Measurements from ENCODE around the gene CYBC1.
A peak's percentile ranks its signal among the peaks of the same experiment; 100 is the strongest.

CYBC1 gene

DNA sequence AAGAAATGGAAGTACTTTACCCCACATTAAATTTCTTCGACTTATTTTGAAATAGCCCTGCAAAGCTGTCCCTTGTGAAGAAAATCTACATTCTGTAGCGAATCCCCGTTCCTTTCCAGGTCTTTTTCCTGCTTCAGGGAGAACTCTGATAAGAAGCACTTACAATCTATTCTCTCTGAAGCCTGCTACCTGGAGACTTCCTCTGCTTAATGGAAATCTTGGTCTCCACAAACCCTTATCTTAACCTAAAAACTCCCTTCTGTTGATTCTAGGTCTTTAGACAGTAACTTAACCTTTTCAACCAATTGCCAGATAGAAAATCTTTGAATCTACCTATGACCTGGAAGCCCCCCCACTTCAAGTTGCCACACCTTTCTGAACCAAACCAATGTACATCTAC, 1.6 kb upstream of the CYBC1 start:
- H3K9me3 ChIP-seq (replicated peaks; ENCODE audit: insufficient read depth, low read length), result no peaks in the 10 kb centered on the region
- no peaks in the 10 kb centered on the region for H3K36me3 ChIP-seq (replicated peaks; ENCODE audit: insufficient read depth, low read length)
- H3K9ac ChIP-seq (ENCODE audit: low read length), result no peak overlapping the region
- H3F3A ChIP-seq (ENCODE audit: insufficient read depth, low read length), result peaks cover 24% of the 10 kb centered on the region
- no peak overlapping the region for H2AFZ ChIP-seq (ENCODE audit: low read length)
- TF ChIP-seq EZH2 (optimal IDR thresholded peaks at IDR 0.05; ENCODE audit: low read depth, low read length) (no peak), EZH2phosphoT487 (IDR thresholded peaks at IDR 0.05; ENCODE audit: low read length) (no peak)
- TF ChIP-seq, protein P1, sequence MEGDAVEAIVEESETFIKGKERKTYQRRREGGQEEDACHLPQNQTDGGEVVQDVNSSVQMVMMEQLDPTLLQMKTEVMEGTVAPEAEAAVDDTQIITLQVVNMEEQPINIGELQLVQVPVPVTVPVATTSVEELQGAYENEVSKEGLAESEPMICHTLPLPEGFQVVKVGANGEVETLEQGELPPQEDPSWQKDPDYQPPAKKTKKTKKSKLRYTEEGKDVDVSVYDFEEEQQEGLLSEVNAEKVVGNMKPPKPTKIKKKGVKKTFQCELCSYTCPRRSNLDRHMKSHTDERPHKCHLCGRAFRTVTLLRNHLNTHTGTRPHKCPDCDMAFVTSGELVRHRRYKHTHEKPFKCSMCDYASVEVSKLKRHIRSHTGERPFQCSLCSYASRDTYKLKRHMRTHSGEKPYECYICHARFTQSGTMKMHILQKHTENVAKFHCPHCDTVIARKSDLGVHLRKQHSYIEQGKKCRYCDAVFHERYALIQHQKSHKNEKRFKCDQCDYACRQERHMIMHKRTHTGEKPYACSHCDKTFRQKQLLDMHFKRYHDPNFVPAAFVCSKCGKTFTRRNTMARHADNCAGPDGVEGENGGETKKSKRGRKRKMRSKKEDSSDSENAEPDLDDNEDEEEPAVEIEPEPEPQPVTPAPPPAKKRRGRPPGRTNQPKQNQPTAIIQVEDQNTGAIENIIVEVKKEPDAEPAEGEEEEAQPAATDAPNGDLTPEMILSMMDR (IDR thresholded peaks at IDR 0.05; ENCODE audit: low read length), result no peak
- no peaks in the 10 kb centered on the region for H3K27me3 ChIP-seq (replicated peaks; ENCODE audit: insufficient read depth, low read length)
- H3K27ac ChIP-seq (ENCODE audit: low read length), result no peak overlapping the region
- no peaks in the 10 kb centered on the region for H3K9me2 ChIP-seq (replicated peaks; ENCODE audit: insufficient read depth, low read length)
- peaks cover 28% of the 10 kb centered on the region for H3K79me2 ChIP-seq (ENCODE audit: low read length)
- no peak overlapping the region for H3K4me3 ChIP-seq (ENCODE audit: low read length)
- no peak overlapping the region for H3K4me2 ChIP-seq (ENCODE audit: low read depth, low read length)
- no peaks in the 10 kb centered on the region for H4K20me1 ChIP-seq (ENCODE audit: insufficient read depth, low read length)
- no peak for DNase-seq
- H3K4me1 ChIP-seq (ENCODE audit: low read length), result peaks cover 20% of the 10 kb centered on the region

DNA sequence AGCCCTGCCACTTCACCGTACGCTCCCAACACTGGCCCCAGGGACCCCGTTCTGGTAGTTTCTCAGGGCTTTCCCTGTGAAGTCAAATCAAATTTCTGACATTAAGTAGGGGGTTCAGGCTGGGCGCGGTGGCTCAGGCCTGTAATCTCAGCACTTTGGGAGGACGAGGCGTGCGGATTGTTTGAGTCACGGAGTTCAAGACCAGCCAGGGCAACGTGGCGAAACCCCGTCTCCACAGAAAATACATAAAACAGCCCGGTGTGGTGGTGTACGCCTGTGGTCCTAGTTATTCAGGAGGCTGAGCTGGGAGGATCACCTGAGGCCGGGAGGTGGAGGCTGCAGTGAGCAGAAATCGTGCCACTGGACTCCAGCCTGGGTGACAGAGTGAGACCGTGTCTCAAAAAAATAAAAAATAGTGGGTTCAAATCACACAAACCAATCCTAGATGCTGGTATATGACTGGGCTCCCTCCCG, 632 bp downstream of the CYBC1 start:
- no peak for DNase-seq

DNA sequence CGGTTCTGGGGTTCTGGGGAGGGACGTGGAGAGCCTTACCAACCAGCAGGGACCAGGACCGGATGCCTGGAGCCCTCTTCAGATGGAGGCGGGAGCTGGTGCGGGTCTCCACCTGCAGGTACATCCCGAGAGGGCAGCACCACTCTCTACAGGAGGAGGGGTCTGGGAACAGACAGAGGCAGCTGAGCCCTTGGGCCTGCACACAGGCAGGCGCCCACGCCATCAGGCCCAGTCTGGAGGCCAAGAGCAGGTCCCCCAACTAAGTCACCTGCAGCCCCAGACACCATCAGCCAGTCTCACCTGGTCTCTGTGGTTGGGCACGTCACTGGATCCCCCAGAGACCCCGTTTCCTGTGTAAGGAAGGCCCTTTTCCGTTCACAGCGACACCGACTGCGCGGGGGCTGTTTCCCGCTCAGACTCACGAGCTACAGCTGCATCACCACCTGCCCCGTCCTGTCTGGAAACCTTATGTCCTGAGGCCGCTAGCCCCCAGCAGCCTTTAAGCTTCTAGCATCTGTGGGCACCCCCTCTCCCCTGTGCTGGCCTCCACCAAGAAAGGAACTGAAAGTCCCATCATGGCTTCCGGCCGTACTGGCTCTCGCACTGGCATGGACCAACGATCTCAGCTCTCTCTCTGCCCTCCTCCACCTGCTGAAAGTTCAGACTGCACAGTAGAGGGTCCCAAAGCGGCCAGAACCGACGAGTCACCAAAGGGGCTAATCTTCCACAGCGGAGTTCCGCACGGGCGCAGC, 1.2 kb downstream of the CYBC1 start:
- H3K36me3 ChIP-seq (replicated peaks; ENCODE audit: insufficient read depth, low read length), result no peaks in the 10 kb centered on the region; the same call in 1 of the 2 replicates
- H3K27me3 ChIP-seq (replicated peaks; ENCODE audit: insufficient read depth, low read length), result no peaks in the 10 kb centered on the region
- H3K4me3 ChIP-seq (ENCODE audit: low read length), result peak overlapping the region; percentile 97
- 0 out of 2 replicates have a peak, but pooled peaks cover 9% of the 10 kb centered on the region for H3K4me1 ChIP-seq (ENCODE audit: low read length)
- TF ChIP-seq, protein P1 (IDR thresholded peaks at IDR 0.05; ENCODE audit: low read length), result peak; percentile 20
- no peak for TF ChIP-seq EZH2phosphoT487 (IDR thresholded peaks at IDR 0.05; ENCODE audit: low read length)
- H3K27ac ChIP-seq (ENCODE audit: low read length), result peak overlapping the region; percentile 96
- H4K20me1 ChIP-seq (ENCODE audit: insufficient read depth, low read length), result no peaks in the 10 kb centered on the region
- peak overlapping the region; percentile 99 for H3K9ac ChIP-seq (ENCODE audit: low read length)
- H3K9me3 ChIP-seq (replicated peaks; ENCODE audit: insufficient read depth, low read length), result no peaks in the 10 kb centered on the region
- peak overlapping the region; percentile 83 for H3K4me2 ChIP-seq (ENCODE audit: low read depth, low read length)
- H2AFZ ChIP-seq (ENCODE audit: low read length), result no peak overlapping the region
- no peaks in the 10 kb centered on the region for H3K9me2 ChIP-seq (replicated peaks; ENCODE audit: insufficient read depth, low read length)
- H3K79me2 ChIP-seq (ENCODE audit: low read length), result peaks cover 55% of the 10 kb centered on the region
- DNase-seq, result peak; percentile 85
- H3F3A ChIP-seq (ENCODE audit: insufficient read depth, low read length), result peaks cover 21% of the 10 kb centered on the region

More for the DNA sequence above, 632 bp downstream of the CYBC1 start:
- Histone ChIP-seq H3K4me3 (ENCODE audit: low read length) (peak overlapping the region; percentile 97), H2AFZ (ENCODE audit: low read length) (no peak overlapping the region; the same call in 1 of the 2 replicates), H3K27ac (ENCODE audit: low read length) (peak overlapping the region; percentile 96), H3K4me2 (ENCODE audit: low read depth, low read length) (peak overlapping the region; percentile 83), H3F3A (ENCODE audit: insufficient read depth, low read length) (peaks cover 21% of the 10 kb centered on the region), H3K9me3 (replicated peaks; ENCODE audit: insufficient read depth, low read length) (no peaks in the 10 kb centered on the region), H3K9ac (ENCODE audit: low read length) (peak overlapping the region; percentile 99), H4K20me1 (ENCODE audit: insufficient read depth, low read length) (no peaks in the 10 kb centered on the region), H3K36me3 (replicated peaks; ENCODE audit: insufficient read depth, low read length) (no peaks in the 10 kb centered on the region; the same call in 1 of the 2 replicates), H3K4me1 (ENCODE audit: low read length) (0 out of 2 replicates have a peak, but pooled peaks cover 9% of the 10 kb centered on the region), H3K79me2 (ENCODE audit: low read length) (peaks cover 49% of the 10 kb centered on the region), H3K9me2 (replicated peaks; ENCODE audit: insufficient read depth, low read length) (no peaks in the 10 kb centered on the region), H3K27me3 (replicated peaks; ENCODE audit: insufficient read depth, low read length) (no peaks in the 10 kb centered on the region)
- TF ChIP-seq EZH2 (optimal IDR thresholded peaks at IDR 0.05; ENCODE audit: low read depth, low read length), result no peak
- no peak for TF ChIP-seq EZH2phosphoT487 (IDR thresholded peaks at IDR 0.05; ENCODE audit: low read length)
- TF ChIP-seq, protein P1 (IDR thresholded peaks at IDR 0.05; ENCODE audit: low read length), result no peak

All from MM.1S (cell line).